HTERT RPE-1 (cell line): ENCODE results near the gene GPATCH8.

Experiments
- in situ Hi-C: fragments of 300-500 bp; cut with MboI; formaldehyde crosslinking; loops from 4 replicates; pipeline ENCODE4 v1.14.3; 2020; ENCODE audit warnings: low sequenced_read_pairs

Gene GPATCH8

DNA sequence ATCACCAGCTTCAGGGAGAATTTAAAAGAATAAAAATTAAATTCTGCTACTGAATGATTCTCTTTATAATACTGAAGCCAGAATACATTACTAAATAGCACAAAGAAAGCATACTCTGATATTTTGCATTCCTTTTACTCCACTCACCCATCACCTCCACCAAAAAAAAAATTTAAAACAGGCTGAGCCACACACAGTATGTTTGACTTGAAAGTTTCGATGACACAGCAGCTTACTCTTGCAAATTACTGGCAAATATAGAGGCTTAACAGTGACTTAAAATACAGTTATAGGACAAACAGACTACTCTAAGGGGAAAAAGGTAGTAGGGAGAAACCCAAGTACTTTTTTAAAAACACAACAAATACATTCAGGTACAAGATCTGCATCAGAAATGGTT is 39.2 kb downstream of the GPATCH8 start:
- in situ Hi-C loops: no loop called here

DNA sequence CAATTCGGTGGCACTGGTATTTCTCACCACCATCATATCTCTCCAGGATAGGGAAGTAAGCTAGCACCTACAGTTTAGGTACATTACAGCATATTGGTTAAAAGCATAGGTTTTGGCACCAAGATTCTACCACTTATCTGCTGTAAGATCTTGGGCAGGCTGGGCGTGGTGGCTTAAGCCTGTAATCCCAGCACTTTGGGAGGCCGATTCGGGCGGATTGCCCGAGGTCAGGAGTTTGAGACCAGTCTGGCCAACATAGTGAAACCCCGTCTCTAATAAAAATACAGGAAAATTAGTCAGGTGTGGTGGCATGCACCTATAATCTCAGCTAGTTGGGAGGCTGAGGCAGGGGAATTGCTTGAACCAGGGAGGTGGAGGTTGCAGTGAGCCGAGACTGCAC is 51.4 kb downstream of the GPATCH8 start:
- in situ Hi-C loops: no loop called here

DNA sequence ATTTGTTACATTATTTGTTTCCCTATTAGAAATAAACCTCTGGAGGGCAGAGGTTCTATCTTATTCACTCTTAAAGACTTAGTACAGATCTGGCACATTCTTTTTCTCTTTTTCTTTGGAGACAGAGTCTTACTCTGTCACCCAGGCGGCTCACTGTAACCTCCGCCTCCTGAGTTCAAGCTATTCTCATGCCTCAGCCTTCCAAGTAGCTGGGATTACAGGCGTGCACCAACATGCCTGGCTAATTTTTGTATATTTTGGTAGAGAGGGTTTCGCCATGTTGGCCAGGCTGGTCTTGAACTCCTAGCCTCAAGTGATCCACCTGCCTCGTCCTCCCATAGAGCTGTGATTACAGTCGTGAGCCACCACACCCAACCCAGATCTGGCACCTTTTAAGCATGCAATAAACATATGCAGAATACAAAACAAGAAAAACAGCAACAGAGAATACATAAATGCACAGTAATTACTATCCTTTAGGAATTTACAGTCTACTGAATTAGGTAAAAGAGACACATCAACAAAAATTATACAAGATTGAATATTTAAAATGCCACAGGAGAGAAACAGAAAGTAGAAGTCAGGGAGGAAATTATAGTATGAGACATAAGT is 52.1 kb downstream of the GPATCH8 start:
- in situ Hi-C loops: no loop called here

- in situ Hi-C loops: no loop called here
These were observed 54.8 kb downstream of the GPATCH8 start for GRCh38 chr17:44448412-44448811.

- in situ Hi-C loops: no loop called here
These were observed 58.5 kb downstream of the GPATCH8 start for GRCh38 chr17:44444735-44445105.

DNA sequence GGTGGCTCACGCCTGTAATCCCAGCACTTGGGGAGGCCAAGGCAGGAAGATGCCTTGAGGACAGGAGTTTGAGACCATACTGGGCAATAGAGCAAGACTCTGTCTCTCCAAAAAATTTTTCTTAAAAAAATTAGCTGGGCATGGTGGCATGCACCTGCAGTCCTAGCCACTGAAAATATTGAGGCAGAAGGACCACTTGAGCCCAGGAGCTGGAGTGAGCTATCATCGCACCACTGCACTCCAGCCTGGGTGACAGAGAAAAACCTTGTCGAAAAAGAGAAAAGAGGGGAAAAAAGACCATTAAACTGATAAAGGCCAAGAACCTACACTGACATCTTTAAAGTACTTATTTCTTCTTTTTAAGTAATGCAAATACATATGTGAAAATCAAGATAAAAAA is 60.4 kb downstream of the GPATCH8 start:
- in situ Hi-C loops: no loop called here

DNA sequence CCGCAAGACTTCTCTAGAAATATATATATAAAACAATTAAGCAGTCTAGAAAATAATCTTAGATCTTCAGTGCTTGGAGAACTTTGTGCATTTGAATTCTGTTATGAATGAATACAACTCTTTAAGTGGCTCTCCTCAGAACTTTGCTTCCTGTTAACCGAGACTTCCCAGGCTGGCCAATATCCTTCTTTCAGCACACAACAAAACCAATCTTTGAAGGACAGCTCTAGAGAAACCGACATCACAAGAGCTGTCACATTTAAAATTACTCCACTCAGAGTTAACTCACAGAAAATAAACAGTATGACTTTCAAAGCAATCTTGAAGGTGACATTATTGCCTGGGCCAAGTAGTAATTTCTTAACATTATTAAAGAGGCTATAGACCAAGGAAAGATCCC is 64.0 kb downstream of the GPATCH8 start:
- in situ Hi-C loops: no loop called here

DNA sequence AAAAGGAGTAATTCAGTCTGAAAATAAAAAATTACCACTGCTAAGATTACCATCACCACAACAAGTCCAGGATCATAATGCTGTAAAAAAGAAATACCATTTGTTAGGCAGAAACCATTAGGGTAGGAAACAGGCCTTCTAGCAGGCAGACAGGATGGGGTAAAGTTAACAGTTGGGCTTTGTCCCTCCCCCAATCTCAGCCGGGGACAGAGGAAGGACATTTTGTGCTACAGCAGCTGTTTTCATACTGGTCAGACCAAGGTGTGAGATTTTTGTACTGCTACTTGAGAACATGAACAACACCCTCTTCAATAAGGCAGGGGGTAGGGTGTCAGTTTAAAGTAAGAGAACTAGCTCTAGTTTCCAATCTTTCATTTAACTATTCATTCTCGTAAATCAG is 64.6 kb downstream of the GPATCH8 start:
- in situ Hi-C loops: no loop called here

DNA sequence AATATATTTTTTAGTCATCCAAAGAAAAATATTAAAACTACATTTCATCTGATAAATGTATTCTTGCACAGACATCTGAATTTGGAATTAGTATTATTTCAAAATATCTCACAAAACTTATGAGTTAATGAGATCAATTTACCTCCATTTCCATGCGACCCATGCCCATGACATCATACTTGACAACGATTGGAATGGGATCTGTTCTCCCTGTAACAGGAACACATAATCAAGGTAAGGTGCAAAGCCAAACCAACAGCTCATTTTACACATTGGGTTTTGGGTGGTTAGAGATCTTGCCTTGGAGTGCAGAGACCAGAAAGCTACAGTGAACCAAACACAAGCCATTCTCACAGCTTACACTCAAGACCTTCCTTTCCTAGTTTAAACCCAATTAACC is 66.9 kb downstream of the GPATCH8 start:
- in situ Hi-C loops: no loop called here

DNA sequence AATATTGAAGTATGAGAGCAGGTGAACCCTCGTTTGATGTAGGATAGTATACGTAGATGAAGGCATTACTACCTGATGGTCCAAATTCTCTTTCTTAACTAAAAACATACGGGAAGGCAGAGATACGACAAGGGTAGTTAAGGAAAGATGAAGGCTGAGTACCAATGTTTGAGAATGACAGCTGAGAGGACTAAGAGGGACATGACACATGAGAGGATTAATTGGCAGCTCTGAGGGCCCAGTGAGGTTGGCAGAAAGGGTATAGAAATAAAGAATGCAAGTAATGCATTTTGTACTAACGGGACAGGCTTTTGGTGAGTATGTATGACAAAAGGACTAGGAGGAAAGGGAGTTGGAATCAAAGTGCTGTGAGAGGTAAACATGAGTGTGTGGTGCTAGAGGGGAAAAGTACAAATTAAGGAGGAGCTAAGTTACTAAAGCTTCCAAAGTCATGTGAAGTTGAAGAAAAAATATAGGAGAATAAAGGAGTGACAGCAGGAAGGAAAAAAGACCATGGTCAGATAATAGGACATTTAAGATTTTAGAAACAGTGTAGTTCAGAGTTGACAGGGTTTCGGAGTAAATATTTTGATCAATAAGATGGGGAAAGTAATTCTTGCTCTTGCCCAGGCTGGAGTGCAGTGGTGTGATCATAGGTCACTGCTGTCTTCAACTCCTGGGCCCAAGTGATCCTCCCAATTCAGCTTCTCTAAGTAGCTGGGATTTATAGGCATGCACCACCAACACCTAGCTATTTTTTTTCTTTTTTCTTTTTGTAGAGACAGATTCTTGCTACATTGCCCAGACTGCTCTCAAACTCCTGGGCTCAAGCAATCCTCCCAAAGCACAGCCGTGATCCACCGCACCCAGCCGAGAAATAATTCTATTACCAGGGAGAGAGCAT is 70.7 kb downstream of the GPATCH8 start:
- in situ Hi-C loops: no loop called here

- in situ Hi-C loops: no loop called here
These were observed 78.3 kb downstream of the GPATCH8 start for GRCh38 chr17:44424828-44425461.

DNA sequence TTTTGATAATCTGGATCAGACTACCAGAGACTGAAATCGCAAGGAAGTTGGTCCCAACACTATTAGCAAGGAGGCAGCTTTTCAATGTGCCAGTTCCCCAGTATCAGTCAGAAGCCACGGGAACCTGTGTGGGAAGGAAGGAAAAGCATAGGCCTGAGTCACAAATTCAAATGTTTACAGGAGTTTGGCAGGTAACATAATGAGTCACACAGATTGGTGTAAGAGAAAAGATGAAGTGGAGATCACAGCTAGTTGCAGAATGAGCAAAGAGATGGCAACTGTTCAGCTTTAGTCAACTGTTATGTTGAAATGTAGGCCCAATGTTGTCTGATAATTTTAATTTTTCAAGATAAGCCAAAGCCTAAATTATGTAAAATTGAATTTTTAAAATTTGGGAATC is 85.7 kb downstream of the GPATCH8 start:
- in situ Hi-C loops: no loop called here

DNA sequence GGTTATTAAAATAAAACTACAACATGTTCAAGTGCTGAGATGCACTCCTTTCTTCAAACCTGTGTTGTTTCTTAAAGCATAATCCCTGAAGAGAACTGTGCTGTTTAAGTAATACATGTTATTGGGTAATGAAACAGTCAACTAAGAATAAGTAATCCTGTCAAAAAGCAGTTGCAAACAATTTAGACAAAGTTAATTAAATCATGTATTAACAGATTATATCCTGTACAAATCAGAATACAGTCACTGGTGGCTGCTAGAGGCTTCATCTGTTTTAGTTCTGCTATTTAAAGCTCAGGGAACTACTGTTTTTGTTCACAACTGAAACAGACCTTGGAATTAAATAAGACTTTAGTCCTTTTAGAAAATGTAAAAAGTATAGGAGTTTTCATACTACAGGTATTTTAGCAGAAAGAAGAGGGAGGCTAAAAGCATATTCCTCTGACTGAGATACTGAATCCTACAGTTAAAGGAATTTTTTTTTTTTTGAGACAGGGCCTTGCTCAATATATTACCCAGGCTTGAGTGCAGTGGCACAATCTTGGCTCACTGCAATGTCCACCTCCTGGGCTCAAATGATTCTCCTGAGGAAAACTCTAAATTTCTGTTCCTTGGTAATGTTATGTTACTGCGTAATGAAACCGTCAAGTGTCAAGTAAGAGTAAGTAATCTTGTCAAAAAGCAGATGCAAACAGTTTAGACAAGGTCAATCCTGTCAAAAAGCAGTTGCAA is 86.5 kb downstream of the GPATCH8 start:
- in situ Hi-C loops: no loop called here

GRCh38 chr17:44414394-44415155 is 88.6 kb downstream of the GPATCH8 start:
- in situ Hi-C loops: no loop called here

GRCh38 chr17:44409309-44410028 is 93.7 kb downstream of the GPATCH8 start:
- in situ Hi-C loops: no loop called here

DNA sequence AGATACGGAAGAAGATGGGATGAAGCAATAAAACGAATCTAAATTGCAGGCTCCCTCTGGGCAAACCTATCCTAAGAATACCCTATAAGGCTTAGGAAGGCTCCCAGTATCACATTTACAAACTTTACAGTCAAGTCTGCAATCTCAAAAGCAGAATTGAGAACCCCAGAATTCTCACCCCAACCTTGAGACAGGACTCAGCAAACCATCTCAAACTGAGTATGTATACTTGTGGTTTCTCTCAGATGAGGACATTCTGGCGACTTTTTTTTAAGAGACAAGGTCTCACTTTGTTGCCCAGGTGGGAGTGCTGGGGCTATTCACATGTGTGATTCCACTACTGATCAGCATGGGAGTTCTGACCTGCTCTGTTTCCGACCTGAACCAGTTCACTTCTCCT is 94.4 kb downstream of the GPATCH8 start:
- in situ Hi-C loops: no loop called here

DNA sequence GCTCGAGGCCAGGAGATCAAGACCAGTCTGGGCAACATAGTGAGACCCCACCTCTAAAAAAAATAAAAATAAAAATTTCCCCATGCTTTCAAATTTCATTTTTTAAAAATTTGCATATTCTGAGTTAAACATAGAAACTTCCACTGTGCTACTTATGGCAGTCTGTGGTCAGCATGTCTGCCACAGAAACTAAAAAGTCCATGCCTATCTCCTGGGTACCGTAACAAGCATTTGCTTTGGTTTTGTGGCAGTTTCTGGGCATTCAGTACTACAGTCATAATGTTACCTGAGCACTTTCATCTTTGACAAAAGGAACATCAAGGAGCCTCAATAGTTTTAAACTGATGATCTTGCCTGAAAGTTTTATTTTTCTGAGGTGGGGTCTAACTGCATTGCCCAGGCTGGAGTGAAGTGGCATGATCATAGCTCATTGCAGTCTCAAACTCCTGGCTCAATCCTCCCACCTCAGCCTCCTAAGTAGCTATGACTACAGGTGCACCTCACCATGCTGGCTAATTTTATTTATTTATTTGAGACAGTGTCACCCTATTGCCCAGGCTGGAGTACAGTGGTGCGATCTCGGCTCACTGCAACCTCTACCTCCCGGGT is 100.5 kb downstream of the GPATCH8 start:
- in situ Hi-C loops: no loop called here

GRCh38 chr17:44400226-44400847 is 102.9 kb downstream of the GPATCH8 start:
- in situ Hi-C loops: no loop called here
